DMS79 (cell line): ENCODE data around the gene TCF20.

Experiments
- DNase-seq: peaks from one replicate; lab custom pipeline; 2025; lab: John Stamatoyannopoulos, UW

TCF20 gene

GRCh38 chr22:42258126-42258525 is 12.3 kb downstream of the TCF20 start:
- no peak for DNase-seq

GRCh38 chr22:42257386-42257785 is 13.1 kb downstream of the TCF20 start:
- DNase-seq, result no peak

GRCh38 chr22:42256930-42257329 is 13.5 kb downstream of the TCF20 start:
- DNase-seq, result no peak

- no peak for DNase-seq
Measured at GRCh38 chr22:42256220-42256619, 14.2 kb downstream of the TCF20 start.

- DNase-seq, result no peak
Measured at GRCh38 chr22:42249831-42250230, 20.6 kb downstream of the TCF20 start.

- no peak for DNase-seq
Measured at GRCh38 chr22:42248995-42249394, 21.5 kb downstream of the TCF20 start.

GRCh38 chr22:42247596-42247995 is 22.9 kb downstream of the TCF20 start:
- DNase-seq, result no peak

GRCh38 chr22:42243802-42244060 is 26.7 kb downstream of the TCF20 start:
- DNase-seq, result no peak

GRCh38 chr22:42236848-42237247 is 33.6 kb downstream of the TCF20 start:
- DNase-seq, result no peak

- no peak for DNase-seq
Measured at GRCh38 chr22:42236268-42236667, 34.2 kb downstream of the TCF20 start.

GRCh38 chr22:42233879-42234278 is 36.6 kb downstream of the TCF20 start:
- DNase-seq, result no peak

GRCh38 chr22:42231929-42232328 is 38.5 kb downstream of the TCF20 start:
- DNase-seq, result no peak

GRCh38 chr22:42229455-42230149 is 40.9 kb downstream of the TCF20 start:
- no peak for DNase-seq

- no peak for DNase-seq
Measured at GRCh38 chr22:42228483-42228882, 42.0 kb downstream of the TCF20 start.

GRCh38 chr22:42227435-42227834 is 43.0 kb downstream of the TCF20 start:
- DNase-seq, result no peak

- no peak for DNase-seq
Measured at GRCh38 chr22:42225841-42226240, 44.6 kb downstream of the TCF20 start.

- DNase-seq, result no peak
Measured at GRCh38 chr22:42222140-42222539, 48.3 kb downstream of the TCF20 start.
